ENCODE results near the gene RPS6KA4.

RPS6KA4 gene

DNA sequence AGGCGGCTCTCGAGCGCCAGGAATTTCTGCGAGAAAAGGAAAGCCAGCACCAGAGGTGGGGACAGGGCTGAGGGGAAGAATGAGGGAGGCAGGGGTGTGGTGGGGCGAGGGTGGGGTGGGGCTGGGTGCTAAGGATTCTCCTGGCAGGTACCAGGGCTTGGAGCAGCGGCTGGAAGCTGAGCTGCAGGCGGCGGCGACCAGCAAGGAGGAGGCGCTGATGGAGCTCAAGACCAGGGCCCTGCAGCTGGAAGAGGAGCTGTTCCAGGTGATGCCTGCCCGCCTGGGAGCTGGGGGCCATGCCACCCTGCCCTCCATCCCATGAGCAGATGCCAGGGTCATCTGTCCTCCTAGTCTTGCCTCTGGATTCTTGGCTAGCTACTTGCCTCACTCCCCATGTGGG lies 9.6 kb upstream of the RPS6KA4 start:
- DNase-seq, result no peak

DNA sequence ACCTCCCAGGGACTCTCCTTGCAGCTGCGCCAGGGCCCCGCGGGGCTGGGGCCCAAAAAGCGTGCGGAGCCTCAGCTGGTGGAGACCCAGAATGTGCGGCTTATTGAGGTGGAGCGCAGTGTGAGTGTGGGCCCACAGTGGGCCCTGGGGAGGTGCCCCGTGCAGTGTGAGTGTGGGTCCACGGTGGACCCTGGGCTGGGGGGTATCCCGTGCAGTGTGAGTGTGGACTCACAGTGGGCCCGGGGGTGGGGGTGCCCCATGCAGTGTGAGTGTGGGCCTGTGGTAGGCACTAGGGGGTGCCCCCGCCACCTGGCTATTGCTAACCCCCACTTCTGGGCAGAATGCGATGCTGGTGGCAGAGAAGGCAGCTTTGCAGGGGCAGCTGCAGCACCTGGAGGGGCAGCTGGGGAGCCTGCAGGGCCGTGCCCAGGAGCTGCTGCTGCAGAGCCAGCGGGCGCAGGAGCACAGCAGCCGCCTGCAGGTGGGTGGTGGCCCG lies 7.8 kb upstream of the RPS6KA4 start:
- no peak for DNase-seq

DNA sequence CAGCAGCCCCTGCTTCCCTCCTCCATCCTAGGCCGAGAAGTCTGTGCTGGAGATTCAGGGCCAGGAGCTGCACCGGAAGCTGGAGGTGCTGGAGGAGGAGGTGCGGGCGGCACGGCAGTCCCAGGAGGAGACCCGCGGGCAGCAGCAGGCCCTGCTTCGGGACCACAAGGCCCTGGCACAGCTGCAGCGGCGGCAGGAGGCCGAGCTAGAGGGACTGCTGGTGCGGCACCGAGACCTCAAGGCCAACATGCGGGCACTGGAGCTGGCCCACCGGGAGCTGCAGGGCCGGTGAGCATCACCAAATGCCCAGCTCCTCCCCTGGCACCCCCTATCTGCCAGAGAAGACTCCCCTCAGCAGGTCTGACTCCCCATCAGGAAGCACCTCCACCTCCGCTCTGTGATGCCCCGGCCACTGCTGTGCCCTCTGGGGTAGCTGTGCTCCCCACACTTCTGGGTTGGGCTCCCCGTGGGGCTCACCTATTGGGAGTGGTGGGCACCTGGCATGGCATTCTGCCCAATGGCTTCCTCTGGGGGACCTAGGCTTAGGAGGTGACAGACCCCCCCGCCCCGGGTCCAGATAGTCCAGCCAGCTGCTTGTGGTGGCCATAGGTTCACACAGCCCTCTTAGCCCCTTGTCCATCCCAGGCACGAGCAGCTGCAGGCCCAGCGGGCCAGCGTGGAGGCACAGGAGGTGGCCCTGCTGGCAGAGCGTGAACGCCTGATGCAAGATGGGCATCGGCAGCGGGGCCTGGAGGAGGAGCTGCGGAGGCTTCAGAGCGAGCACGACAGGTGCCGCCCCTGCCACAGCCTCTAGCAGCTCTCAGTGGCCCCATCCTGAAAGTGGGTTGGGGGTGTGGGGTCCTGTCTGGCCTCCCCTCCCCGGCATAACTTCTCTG lies 6.6 kb upstream of the RPS6KA4 start:
- no peak for DNase-seq

DNA sequence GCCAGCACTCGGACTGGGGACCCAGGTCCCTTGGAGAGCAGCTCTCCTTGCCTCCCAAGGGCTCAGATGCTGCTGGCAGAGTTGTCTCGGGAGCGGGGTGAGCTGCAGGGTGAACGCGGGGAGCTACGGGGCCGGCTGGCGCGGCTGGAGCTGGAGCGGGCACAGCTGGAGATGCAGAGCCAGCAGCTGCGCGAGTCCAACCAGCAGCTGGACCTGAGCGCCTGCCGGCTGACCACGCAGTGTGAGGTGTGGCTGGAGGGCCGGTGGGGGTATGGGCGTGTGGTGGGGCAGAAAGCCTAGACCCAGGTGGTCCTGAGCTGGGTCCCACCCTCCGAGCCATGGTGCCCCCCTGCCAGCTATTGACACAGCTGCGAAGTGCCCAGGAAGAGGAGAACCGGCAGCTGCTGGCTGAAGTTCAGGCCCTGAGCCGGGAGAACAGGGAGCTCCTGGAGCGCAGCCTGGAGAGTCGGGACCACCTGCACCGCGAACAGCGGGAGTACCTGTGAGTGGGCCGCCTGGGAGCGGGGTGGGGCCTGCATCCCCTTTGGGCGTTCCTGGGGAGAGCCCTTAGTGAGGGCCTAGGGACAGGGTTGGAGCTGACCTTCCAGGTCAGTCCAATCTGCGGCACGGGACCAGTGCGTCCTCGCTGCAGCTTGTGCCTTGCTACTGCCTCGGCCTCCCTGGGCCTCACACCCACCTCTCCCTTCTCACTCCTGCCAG lies 5.8 kb upstream of the RPS6KA4 start:
- DNase-seq, result no peak

DNA sequence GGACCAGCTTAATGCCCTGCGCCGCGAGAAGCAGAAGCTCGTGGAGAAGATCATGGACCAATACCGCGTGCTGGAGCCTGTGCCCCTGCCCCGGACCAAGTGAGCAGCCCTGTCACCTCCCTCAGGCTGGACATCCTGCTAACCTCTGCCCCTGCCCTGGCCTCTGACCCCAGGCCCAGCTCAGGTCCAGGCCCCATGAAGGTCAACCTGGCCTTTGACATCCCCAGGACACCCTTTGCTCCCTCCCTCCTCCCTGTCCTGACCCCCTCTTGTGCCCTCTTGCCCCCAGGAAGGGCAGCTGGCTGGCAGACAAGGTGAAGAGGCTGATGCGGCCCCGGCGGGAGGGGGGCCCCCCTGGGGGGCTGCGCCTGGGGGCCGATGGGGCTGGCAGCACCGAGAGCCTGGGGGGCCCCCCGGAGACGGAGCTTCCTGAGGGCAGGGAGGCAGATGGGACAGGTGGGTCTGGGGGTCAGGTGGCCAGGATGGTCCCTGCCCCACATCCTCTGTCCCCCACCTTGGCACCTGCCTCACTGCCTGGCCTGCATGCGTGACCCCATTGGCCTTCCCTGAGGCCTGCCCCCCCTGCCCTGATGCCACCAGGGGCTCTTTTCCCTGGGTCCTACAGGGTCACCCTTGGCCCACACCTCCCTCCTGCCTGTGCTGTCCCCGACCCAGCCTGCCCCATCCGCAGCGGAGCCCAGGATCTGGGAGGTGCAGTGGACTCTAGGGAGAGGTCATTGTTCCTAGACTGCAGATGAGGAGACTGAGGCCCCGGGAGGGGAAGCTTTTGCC lies 5.1 kb upstream of the RPS6KA4 start:
- DNase-seq, result no peak

DNA sequence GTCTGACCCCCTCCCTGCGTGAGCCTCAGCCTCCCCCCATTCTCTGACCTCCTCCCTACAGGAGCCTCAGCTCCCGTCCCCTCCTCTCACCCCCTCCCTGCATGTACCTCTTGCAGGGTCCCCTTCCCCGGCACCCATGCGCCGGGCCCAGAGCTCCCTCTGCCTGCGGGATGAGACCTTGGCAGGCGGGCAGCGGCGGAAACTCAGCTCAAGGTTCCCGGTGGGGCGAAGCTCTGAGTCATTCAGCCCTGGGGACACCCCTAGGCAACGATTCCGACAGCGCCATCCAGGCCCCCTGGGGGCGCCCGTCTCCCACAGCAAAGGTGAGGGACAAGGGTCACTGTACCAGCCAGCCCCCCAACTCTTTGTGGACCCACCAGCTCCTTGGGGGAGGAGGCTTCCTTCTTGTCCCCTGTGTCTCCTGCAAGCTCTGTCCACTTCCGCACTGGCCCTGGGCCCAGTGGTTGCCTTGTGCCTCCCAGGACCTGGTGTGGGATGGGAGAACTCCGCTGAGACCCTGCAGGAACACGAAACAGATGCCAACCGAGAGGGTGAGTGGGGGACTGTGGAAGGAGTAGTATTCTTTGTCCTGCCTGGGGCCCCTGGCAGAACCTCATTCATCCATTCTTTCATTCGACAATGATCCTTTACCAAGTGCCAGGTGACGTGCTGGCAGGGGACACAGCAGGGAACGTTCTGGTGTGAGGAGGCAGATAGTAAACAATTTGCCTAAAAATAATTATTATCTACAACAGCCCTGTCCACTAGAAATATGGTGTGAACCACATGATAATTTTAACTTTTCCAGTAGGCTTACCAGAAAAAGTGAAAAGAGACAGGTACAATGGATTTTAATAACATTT lies 3.7 kb upstream of the RPS6KA4 start:
- peak; percentile 84 for DNase-seq

DNA sequence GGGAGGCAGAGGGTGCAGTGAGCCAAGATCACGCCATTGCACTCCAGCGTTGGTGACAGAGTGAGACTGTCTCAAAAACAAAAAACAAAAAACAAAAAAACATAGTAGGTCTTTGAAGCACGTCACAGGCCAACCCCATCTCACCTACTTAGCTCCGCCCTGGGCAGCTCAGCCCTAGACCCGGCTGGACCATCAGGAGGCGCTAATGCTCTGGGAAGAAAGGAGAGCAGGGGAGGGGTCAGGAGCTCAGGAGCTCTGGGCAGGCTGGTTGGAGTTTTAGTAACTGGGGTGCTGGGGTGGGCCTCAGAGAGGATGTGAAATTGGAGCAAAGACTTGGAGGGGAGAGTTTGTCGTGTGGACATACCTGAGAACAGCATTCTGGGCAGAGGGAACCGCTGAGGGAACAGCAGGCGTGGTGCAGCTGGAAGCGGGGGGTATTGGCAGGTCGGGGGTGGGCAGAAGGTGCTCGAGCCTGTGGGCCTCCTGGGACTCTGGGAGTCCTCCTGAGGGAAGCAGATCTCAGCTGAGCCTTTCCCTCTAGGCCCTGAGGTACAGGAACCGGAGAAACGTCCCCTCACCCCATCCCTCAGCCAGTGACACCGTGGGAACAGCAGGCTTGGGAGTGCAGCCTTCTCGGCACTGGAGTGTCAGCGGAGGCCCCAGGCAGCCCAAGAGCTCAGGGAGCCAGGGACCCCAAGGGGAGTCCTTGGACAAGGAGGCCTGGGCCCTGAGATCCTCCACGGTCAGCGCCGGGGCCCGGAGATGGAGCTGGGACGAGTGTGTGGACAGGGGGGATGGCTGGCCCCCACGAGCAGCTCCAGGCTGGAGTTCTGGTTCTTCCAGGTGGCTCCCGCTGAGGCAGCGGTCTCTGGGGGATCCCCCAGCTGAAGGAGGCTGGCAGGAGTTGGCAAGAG lies 2.2 kb upstream of the RPS6KA4 start:
- DNase-seq, result peak; percentile 45

DNA sequence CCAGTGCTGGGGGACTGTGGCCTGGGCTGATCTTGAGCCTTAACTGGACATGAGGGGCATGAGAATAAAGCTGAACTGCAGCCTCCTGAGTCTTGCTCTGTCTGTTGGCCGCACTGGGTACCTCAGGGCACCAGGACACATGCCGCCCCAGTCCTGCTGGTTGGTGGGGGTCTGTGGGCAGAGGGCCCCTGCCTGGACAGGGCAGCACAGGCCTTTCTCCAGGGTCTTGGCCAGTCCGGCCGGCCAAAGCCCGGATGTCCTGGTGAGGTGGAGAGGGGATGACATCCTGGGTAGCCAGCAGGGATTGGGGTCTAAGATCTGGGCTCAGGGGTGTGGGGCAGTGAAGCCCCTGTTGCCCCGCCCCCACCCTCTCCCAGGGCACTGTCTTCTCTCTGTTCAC lies 1.5 kb upstream of the RPS6KA4 start:
- no peak for DNase-seq

DNA sequence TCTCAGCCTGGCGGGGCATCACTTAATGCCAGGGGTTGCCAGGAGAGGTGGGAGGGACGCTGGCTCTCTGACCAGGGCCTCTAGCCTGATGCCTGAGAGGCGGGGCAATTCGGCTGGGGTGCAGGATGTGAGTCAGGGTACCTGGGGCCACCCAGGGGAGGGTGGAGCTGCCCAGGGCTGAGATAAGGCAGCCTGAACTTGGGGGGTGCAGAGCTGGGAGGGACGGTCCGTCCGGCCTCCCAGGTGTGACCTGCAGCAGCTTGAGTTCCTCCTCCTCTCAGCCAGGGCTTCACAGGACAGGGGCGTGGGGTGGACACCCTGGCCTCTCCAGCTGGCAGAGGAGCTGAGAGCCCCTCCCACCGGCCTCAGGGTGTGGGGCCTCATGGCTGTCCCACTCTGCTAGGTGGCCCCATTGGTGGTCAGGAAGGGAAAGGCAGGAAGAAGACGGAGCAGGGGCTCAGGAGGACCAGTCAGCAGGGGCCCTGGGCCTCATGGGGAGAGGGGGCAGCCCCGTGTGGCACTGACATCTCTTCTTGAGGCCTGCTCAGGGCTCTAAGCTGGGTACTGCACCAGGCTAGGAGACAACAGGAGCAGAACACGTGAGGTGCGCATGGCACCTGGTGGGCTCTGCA lies 942 bp upstream of the RPS6KA4 start:
- no peak for DNase-seq

DNA sequence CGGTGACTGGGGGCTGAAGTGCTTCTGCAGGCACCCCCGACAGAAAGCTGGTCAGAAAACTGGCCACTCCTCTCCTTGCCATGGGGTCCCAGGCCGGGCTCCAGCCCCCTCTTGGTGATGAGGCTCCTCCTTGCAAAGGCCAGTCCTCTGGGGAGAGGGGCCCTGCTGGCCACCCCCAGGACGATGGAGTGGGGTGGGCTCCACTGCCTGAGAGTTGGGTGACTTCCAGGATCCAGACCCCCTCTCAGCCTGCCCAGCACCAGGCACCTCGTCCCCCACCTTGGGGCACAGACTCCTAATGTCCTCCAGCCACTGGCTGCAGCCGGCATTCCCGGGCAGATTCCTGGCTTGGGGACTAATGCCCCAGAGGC lies 441 bp upstream of the RPS6KA4 start:
- DNase-seq, result no peak

DNA sequence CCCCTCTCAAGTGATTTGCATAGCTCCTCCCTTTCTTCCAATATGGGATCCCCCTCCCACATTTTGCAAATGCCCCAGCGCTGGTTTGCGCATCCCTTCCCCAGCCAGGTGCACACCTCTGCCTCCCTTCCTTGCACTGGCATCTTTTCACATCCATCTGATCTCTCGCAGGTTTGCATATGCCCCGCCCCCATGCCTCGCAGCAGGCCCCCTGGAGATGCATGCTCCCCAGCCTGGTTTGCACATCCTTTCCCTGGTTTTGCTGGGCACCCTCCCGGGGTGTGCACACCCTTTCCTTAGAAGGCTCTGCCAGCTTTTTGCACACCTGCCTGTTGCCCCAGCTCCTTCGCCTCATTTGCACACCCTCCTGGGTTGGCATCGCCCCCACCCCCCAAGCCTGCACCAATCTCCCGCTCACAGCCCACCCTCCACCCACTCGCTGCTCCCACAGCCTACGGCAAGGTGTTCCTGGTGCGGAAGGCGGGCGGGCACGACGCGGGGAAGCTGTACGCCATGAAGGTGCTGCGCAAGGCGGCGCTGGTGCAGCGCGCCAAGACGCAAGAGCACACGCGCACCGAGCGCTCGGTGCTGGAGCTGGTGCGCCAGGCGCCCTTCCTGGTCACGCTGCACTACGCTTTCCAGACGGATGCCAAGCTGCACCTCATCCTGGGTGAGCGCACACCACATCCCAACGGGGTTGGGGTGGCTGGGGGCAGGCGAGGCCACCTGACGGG lies 917 bp downstream of the RPS6KA4 start:
- peak; percentile 36 for DNase-seq

DNA sequence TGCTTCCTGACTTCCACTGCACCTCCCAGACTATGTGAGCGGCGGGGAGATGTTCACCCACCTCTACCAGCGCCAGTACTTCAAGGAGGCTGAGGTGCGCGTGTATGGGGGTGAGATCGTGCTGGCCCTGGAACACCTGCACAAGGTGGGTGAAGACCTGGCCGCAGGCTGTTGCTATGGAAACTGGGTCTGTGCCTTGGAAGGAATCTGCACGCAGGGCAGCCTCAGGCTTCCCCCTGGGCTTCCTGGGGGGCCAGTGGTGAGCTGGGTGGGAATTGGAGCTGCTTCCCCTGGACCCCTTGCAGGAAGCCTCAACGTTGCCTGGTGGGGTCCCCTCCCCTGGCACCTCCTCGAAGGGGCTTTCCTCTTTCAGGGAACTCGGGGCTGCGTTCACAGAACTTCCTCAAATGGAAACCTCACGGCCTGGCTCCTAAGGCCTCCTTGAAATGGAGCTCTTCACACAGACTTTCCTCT lies 1.5 kb downstream of the RPS6KA4 start:
- peak; percentile 45 for DNase-seq

DNA sequence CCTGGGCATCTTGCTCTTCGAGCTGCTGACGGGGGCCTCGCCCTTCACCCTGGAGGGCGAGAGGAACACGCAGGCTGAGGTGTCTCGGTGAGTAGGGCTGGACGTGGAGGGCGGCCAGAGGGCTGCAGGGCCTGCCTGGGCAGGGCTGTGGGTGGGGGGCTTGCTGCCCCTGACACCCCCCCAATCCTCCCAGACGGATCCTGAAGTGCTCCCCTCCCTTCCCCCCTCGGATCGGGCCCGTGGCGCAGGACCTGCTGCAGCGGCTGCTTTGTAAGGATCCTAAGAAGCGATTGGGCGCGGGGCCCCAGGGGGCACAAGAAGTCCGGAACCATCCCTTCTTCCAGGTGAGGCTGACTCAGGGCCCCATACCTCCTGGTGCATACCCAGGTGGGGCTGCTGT lies 2.7 kb downstream of the RPS6KA4 start:
- no peak for DNase-seq

DNA sequence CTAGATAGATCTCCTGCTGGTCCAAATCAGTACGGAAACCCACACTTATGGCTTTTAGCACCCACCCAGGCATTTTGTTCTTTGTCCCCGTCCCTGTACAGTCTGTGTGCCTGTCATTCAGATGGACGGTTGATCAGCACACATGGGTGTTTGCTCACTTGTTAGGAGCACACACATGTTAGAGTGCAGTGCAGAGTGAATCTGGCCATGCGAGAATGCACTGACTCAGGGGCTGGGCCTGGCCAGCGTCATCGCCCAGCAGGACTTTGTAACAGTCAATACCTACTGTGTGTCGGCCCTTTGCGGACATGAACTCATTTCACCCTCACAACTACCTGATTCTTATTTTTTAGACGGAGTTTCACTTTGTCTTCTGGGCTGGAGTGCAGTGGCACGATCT lies 3.4 kb downstream of the RPS6KA4 start:
- DNase-seq, result no peak

DNA sequence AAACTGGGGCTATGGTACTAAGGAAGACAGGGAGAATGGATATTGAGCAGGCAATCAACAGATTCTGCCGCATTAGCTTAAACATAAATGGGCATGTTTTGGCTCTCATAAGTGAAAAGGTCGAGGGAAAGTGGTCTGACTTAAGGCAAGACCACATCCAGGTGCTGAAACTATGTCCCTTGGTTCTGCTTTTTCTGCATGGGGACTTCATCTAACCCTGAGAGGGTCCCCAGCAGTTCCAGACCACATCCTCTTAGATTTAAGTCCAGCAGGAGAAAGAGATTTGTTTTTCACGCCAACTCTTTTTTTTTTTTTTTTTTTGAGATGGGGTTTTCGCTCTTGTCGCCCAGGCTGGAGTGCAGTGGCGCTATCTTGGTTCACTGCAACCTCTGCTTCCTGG lies 5.5 kb downstream of the RPS6KA4 start:
- DNase-seq, result no peak

DNA sequence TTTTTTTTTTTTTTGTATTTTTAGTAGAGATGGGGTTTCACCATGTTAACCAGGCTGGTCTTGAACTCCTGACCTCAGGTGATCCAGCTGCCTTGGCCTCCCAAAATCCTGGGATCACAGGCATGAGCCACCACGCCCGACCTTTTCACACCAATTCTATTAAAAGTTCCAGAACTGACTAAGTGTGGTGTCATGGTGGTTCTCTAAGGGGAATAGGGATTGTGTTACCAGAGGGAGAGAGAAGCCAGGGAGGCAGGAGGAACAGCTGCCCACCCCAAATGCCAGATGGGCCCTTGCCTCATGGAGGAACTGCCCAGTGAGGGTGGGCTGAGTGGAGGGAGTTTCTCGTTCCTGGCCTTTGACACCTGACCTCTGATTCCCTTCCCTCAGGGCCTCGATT lies 5.9 kb downstream of the RPS6KA4 start:
- DNase-seq, result no peak

DNA sequence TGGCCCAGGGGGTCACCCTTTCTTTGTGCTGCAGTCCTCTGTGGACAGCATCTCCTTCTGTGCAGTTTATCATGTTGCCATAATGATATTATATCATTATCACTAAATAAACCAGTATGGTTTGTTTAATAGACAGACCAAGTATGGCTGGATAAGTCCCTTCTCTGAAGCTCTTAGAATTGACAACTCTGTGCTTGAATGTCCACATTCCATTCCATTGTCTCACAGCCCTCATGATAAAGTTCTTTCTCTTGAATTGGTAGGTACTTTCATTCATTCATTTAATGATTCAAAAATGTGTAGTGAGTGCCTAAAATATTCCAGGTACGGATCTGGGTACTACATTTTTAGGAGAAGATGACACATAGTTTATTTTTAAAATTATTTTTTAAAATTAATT lies 7.8 kb downstream of the RPS6KA4 start:
- no peak for DNase-seq

DNA sequence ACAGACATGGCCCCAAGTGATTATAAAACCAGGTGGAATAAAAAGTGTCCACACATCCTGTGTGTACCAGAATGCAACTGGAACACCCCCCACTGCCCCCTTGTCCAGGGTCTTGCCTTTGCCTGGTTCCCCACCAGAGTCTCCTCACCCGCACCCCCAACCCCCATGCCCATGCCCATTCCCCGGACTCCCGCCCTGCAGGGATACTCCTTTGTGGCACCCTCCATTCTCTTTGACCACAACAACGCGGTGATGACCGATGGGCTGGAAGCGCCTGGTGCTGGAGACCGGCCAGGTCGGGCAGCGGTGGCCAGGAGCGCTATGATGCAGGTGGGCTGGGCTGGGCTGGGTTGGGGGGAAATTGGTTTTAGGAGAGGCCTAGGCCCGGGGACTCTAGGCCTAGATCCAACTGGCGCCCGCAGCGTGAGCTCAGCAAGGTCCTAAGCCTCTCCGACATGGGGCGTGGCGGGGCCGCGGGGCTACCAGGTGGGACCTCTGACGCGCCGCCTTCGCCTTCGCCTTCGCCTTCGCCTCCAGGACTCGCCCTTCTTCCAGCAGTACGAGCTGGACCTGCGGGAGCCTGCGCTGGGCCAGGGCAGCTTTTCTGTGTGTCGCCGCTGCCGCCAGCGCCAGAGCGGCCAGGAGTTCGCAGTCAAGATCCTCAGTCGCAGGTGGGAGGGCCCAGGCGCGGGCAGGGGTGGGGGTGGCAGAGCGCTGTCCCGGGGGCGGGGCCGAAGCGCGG lies 9.1 kb downstream of the RPS6KA4 start:
- no peak for DNase-seq

DNA sequence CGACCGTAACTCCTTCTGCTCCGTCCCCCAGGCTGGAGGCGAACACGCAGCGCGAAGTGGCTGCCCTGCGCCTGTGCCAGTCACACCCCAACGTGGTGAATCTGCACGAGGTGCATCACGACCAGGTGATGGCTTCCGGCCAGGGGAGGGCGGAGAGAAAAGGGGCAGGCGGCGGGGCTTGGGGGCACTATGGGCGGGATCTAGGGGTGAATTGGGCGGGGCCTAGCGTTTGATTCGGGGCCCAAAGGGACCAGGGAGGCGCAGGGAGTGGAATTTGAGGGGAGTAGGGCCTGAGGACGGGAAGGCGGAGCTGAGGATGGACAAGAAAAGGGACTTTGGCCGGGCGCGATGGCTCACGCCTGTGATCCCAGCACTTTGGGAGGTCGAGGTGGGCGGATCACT lies 9.7 kb downstream of the RPS6KA4 start:
- no peak for DNase-seq

All from suppressor macrophage treated with lipopolysaccharide for 4 hours (primary cell).